NCI-H1048 (cell line): ENCODE data around the gene NOP9.

Experiments
- DNase-seq: peaks from one replicate; lab custom pipeline; 2025; lab: John Stamatoyannopoulos, UW

The NOP9 gene

DNA sequence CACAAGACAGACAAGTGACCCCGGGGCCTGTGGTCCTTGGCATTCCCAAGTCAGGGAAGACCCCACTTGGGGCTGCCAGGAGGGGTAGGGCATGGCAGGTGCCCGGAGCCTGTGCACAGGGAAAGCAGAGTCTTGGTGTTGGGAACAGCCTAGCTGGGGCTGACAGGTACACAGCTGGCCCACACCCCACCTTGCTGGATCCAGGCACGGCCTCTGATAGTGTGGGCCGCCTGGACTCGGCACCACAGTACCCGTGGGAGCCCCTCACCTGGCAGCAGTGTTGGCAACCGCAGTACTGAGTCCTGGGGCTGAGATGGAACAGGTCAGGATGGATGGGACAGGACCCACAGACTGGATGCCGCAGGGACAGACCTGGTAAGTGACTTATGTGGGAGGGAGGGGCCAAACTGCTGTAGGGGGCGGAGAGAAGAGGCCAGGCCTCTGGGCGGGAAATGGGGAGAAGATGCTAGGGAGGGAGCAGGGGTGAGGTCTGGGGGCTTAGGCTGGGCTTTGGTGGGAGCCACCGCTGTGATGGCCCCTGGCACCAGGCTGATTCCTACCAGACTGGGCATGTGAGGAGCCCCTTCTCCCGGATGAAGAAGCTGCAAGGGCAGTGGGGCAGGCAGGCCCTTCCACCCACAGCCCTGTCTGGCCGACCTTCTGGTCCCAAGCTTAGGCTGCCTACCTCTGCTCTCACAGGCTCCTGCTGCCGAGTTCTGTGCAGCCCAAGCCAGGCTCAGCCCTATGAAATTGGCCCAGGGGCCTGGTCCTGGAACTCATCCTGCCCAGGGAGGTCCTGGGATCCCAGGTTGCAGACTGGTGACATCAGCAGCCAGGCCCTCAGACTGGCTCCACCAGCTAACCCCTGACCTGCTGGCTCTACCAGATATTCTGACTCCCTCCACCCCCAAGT, 36.6 kb upstream of the NOP9 start, which contains the start of gene TGM1:
Gene TGM1 (minus strand): TSS at position 357 of the 913 bp plus-strand sequence. CDS start 825 bp downstream, outside the sequence.
- no peak for DNase-seq

DNA sequence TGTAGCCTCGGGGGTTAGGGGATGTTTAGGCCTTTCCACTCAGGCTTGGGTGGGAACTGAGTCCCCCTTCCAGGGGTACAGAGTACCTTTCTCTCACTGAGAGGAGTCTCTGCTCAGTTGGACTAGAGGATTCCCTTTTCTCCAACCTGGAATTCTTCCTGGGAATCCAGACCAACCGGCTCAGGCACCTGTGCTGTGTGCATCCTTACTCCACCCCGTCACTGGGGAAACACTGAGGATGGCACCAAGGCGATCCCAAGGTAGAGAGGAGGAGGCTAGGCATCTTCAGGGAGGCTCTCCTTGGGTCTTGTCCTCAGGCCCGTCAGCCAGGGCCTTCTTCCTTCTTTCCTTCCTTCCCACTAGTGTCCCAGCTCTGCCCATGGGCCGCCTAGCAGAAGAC, 35.8 kb upstream of the NOP9 start:
- DNase-seq, result no peak

DNA sequence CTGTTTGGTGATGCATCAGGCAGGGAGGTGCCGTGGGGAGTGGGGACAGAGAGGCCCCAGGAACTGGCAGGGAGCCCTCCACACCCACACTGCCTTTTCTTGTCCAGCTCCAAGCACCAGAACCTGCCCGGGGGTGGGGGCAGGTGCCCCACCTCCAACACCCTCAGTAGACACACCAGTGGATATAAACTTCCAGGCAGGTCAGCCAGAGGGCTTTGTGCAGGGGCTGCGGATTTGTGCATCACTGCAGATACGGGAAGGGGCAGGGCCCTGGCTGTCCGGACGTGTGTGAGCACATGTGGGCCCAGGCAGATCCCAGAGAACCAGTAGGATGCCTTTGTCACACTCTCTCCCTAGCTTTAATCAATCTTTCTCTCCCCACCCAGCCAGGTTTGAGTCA, 35.4 kb upstream of the NOP9 start:
- no peak for DNase-seq

DNA sequence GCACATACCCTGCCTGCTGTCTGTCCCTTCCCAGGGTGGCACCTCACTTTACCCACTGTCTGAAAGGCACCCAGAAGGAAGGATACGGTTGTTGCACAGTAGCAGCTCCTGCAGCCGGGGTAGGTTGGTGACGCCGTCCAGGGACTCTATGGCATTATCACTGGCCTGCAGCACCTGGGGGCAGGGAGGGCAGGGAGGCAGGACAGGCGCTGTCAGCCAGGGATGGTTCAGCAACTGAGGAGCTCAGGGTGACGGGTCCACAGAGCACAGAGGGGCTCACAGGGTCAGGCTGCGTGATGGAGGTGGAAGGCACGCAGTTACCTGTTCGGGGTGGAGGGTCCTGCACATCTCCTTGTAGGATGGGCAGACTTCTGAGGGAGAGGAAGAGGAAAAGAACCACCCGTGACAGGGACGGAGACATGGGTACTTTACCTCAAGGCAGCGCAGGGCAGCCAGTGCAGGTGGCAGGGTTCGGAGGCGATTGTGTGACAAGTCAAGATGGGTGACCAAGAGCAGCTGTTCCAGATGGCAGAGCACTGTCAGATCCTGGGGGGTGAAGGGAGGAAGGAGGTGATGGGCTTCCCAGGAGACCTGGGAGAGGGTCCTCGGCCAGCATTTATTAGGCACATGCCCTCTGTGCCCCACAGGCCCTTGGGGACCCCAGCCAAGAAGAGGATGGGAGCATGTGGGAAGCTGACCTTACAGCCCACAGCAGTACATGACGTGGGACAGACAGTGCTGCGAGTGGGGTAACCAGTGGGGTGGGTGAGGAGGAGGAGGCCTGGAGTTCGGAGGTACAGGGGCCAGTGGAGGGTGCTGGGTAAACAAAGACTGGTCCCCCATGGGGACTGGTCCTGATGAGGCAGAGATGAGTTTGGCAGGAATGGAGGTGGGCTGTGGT, 33.1 kb upstream of the NOP9 start:
- no peak for DNase-seq

DNA sequence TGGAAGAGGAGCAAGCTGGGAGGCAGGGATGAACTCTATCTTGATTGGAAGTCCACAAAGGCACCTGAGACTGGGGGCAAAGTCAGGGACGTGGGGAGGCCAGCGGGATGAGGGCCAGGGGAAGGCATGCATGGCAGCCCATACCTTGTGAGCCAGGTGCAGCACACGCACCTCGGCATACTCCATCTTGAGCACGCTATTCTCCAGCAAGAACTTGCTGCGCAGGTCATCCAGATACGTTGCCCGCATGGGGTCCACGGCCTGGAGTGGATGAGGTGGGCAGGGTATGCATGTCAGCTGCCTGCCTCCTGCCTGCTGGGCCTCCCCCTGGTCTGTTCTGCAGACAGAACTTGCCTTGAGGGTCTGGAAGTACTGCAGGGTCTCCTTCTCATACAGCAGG, 32.1 kb upstream of the NOP9 start:
- no peak for DNase-seq

DNA sequence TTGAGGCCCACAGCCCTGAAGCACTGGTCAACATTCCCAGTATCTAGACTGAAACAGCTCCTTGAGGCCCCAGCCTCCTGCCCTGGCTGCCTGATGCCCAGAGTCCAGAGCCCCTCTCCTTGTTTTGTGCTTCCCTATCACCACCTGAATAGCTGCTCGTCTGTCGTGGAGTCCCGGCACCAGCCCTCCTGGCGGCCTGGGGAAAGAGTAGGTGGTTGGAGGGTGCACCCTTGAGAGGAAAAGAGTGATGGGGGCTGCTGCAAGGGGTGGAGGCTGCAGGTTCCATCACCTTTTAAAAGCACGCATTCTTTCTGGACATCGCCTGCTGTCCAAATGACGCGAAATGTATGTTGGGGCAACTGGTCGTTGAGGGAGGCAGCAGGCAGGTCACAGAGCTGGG, 31.4 kb upstream of the NOP9 start:
- no peak for DNase-seq

GRCh38 chr14:24269368-24269767, 30.3 kb upstream of the NOP9 start:
- DNase-seq, result no peak

DNA sequence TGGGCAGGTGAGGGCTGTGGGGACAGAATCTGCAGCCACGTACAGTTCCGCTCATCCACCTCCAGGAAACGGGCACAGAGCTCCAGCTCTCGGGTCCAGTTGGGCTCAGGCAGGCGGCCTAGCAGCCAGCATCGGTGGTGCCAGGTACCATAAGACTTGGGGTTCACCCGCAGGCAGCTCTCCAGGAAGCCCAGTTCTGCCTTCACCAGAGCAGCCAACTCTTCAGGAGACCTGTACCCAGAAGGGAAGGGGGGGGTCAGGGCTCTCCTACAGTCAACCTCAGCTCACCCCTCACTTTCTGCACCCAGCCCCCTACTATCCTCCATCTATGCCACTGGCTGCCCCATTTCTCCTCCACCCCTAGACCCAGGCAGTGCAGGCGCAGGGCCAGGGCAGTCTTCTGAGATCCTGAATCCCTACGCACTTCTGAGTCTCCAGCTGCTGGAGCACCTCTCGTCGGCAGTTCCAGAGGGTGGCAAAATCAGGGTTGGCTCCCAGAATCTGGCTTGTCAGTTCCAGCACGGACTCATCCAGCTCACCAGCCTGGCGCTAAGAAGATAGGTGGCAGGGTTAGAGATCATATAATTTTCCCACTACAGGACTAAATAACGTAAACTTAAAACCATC, 29.6 kb upstream of the NOP9 start:
- DNase-seq, result no peak

DNA sequence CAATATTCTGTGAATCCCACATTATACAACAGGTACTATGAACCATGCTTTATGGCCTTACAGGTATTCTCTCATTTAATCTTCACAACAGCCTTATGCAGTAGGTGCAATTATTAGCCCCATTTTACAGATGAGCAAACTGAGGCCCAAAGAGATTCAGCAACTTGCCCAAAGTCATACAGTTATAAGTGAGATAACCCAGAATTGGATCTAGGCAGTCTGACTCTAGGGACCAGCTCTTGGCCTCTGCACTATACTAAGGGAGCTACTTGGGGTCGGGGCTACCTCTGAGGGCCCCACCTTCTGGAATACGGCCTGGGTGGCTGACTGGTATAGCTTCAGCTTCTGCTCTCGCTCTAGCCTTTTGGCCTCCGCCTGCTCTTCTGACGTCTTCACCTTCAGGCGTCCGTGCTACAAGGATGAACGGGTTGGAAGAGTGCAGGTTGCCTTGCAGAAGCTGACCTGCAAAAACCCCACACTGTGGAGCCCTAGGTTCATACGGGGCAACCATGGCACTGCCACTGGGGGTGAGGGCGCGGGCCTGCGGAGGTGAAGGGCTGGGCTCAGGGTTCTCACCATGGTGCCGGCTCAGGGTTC, 29.0 kb upstream of the NOP9 start:
- no peak for DNase-seq

DNA sequence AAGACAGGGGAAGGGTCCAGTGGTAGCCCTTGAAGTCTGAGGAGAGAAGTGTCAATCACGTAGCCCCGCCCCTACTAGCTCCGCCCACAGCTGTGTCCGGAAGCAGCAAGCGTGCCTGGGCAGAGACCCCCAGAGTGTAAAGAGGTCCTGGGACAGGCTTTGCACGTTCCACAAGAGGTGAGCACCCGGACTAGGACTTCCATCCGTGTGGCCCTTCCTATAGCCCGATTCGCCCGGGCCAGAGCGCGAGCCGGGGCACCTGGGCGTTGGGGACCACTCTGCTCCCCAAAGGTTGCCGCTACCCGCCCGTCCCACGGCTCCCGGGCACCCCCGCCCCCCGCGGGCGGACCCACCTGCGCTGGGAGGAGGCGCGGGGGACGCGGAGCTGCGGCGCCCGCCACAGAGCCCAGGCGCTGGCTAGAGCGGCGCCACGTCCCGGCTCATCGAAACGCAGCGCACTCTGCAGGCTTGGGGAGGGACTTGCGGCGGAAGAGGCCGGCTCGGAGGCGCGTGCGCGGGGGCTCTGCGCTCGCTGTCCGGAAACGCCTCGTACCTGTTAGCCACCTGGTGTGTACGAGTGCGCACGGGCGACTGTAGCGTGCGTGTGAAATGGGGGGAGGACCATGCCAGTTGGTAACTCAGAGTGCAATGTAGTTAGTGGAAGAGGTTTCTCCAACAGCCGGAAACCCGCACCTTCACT, 28.4 kb upstream of the NOP9 start, which contains the start of gene RABGGTA:
Gene RABGGTA (minus strand): TSS at position 464 of the 700 bp plus-strand sequence. CDS start 482 bp downstream, outside the sequence.
- DNase-seq, result peak; percentile 82

DNA sequence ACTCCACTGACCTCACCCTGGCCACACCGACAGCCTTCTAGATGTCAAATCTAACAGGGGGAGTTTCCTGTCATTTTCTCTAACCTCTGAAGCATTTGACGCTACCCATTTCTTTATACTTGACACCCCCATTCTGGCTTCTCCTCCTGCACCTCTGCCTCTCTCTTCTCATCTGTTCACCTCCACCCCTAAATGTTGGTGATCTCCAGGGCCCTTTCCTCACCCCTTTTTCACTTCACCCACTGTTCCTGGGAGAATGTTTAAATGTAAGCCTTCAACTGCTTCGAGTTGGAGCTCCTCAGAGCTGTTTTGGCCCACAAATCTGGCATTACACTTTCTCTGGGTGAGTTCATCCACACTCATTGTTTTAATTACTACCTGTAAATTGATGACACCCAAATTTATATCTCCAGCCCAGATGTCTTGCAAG, 27.8 kb upstream of the NOP9 start:
- DNase-seq, result no peak

DNA sequence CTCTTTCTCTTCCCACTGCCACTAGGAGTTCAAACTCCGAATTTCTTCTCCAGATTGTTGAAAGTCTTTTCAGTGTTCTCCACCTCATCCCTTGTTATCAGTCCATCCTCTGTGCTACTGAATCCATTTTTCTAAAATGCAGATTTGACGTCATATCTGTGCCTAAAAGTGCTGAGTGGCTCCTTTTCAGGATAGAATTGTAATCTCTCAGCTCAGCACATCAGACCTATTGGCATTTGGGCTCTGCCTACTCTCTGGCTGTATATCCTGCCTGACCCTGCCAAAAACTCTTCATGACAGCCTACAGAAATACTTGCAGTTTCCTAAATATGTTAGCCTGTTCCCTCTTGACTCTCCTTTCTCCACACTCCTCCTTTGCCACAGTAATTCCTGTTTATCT, 27.2 kb upstream of the NOP9 start:
- no peak for DNase-seq

DNA sequence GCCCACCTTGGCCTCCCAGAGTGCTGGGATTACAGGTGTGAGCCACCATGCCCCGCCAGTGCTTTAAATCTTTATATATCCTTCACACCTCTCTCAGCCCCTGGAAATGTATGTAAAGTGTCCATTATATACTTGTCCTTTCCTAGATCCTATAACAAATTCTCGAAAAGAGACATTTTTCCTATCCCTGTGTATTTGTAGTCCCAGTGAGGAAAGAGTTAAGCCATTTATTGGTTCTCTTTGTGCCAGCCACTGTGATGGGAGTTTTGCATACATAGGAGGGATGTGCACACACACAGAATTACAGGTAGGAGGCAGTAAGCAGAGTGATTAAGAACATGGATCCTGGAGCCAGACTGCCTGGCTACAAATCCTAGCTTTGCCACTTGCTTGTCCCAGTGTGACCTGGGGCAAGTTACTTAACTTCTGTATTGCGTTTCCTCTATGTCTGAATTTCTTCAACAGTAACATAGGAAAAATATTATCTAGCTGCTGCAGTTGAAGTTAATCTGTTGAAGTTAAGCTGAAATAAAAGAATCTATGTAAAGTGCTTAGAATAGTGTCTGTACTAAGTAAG, 26.1 kb upstream of the NOP9 start:
- no peak for DNase-seq

DNA sequence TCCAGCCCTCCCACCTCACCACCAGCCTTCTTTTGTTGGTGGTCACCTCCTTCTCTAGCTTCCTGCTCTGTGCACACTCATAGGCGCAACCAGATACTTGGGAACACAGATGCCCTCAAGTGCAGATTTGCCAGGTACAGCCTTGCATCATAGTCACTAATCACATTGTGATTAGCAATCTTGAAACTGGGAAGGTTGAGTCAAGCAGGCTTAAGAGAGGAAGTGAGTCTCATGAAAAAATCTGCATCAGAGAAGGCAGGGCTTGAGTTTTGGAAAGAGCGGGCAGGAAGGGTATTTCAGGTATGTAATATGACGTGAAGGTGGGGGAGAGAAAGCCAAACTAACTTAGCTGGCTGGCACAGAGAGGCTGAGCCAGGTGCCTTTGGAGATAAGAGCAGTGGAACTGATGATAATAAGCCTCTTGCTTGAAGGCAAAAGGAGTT, 25.5 kb upstream of the NOP9 start:
- no peak for DNase-seq

DNA sequence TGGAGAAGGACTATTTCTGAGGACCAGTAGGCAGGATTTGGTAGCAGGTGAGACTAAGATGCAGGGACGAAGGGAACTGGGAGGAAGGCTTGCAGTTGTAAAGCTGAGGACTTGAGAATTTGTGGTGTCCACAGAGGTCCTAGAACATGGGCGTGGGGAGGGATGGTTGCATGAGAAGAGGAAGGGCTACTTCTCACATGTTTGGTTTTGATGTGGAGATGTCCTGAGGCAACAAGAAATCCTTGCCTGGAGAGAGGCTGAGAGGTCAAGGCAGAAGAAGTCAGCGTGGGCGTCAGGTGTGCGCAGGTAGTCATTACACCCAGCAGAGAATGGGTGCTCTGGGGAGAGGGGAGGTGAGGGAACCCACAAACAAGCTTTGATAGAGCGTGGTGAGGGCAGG, 22.6 kb upstream of the NOP9 start:
- no peak for DNase-seq

- no peak for DNase-seq
Observed at GRCh38 chr14:24277606-24278321, 21.9 kb upstream of the NOP9 start.

- DNase-seq, result no peak
Observed at GRCh38 chr14:24278424-24278823, 21.2 kb upstream of the NOP9 start.

GRCh38 chr14:24279301-24280186, 20.1 kb upstream of the NOP9 start:
- DNase-seq, result no peak
